HPDE6-E6E7 (cell line): ENCODE measurements around the gene NCS1.

Experiments
- DNase-seq: peaks from one replicate; pipeline ENCODE4 v3.0.0; 2011; ENCODE audit warnings: missing footprints; ENCODE audit errors: extremely low spot score

The NCS1 gene

GRCh38 chr9:130147910-130148309, 24.3 kb upstream of the NCS1 start:
- no peak for DNase-seq

- no peak for DNase-seq
Measured at GRCh38 chr9:130149031-130149430, 23.2 kb upstream of the NCS1 start.

- DNase-seq = no peak
Measured at GRCh38 chr9:130149654-130150286, 22.4 kb upstream of the NCS1 start.

- DNase-seq = no peak
Measured at GRCh38 chr9:130150779-130151382, 21.3 kb upstream of the NCS1 start.

GRCh38 chr9:130154816-130155215, 17.4 kb upstream of the NCS1 start:
- DNase-seq = no peak

GRCh38 chr9:130155647-130156046, 16.6 kb upstream of the NCS1 start:
- DNase-seq = no peak

GRCh38 chr9:130156672-130157071, 15.5 kb upstream of the NCS1 start:
- no peak for DNase-seq

- DNase-seq = no peak
Measured at GRCh38 chr9:130157079-130157478, 15.1 kb upstream of the NCS1 start.

- DNase-seq = no peak
Measured at GRCh38 chr9:130158001-130158400, 14.2 kb upstream of the NCS1 start.

- DNase-seq = no peak
Measured at GRCh38 chr9:130159057-130159456, 13.1 kb upstream of the NCS1 start.

GRCh38 chr9:130159915-130160670, 12.1 kb upstream of the NCS1 start:
- DNase-seq = no peak

- no peak for DNase-seq
Measured at GRCh38 chr9:130160862-130161470, 11.2 kb upstream of the NCS1 start.

- DNase-seq = no peak
Measured at GRCh38 chr9:130165579-130165978, 6.6 kb upstream of the NCS1 start.

- no peak for DNase-seq
Measured at GRCh38 chr9:130166399-130166798, 5.8 kb upstream of the NCS1 start.

GRCh38 chr9:130167927-130168326, 4.3 kb upstream of the NCS1 start:
- no peak for DNase-seq

- peak; percentile 23 for DNase-seq
Measured at GRCh38 chr9:130171226-130172148, 717 bp upstream of the NCS1 start.

- DNase-seq = no peak
Measured at GRCh38 chr9:130172858-130173665, 858 bp downstream of the NCS1 start.

GRCh38 chr9:130173666-130173983, 1.4 kb downstream of the NCS1 start:
- no peak for DNase-seq

- no peak for DNase-seq
Measured at GRCh38 chr9:130174025-130174424, 1.8 kb downstream of the NCS1 start.

- no peak for DNase-seq
Measured at GRCh38 chr9:130174920-130175321, 2.7 kb downstream of the NCS1 start.

GRCh38 chr9:130175355-130175754, 3.2 kb downstream of the NCS1 start:
- DNase-seq = no peak
